HCT116 (cell line): ENCODE results near the gene TBX4.

Source experiments
- ATF3 ChIP-seq: IDR thresholded peaks from 2 replicates; pipeline ENCODE4 v1.6.1; 2012
- CBX3 ChIP-seq: IDR thresholded peaks from 2 replicates; pipeline ENCODE4 v1.6.1; 2012; ENCODE audit warnings: low read depth
- CTCF ChIP-seq, 3 experiments: fragments of 200-600 bp in 1 of 3; sonication (generic) in 1 of 3; IDR thresholded peaks in 2 of 3; conservative IDR thresholded peaks in 1 of 3; 2 replicates each; pipeline ENCODE4 v1.5.1; 2012 to 2017; ENCODE audit warnings: low read depth in 2 of 3, low read length in 2 of 3, antibody characterized with exemption in 1 of 3, borderline replicate concordance in 1 of 3, control low read depth in 1 of 3, mild to moderate bottlenecking in 1 of 3, mixed read lengths in 1 of 3, mixed run types in 1 of 3, moderate library complexity in 1 of 3; ENCODE audit not compliant: insufficient read depth in 1 of 3
- POLR2A ChIP-seq: IDR thresholded peaks from 2 replicates; pipeline ENCODE4 v1.7.0; 2011; ENCODE audit warnings: borderline replicate concordance; ENCODE audit not compliant: insufficient read depth, insufficient read length; ENCODE audit errors: extremely low read depth
- REST ChIP-seq: IDR thresholded peaks from 2 replicates; pipeline ENCODE4 v1.6.1; 2012; ENCODE audit warnings: low read depth
- YY1 ChIP-seq: IDR thresholded peaks from 2 replicates; pipeline ENCODE4 v1.6.1; 2011; ENCODE audit warnings: low read length, low read depth, moderate library complexity, mild to moderate bottlenecking; ENCODE audit not compliant: insufficient replicate concordance; ENCODE audit errors: extremely low read depth
- ZBTB33 ChIP-seq: IDR thresholded peaks from 2 replicates; pipeline ENCODE4 v1.6.1; 2011; ENCODE audit warnings: mild to moderate bottlenecking, low read length, moderate library complexity; ENCODE audit not compliant: insufficient replicate concordance; ENCODE audit errors: extremely low read depth

GRCh38 chr17:61403801-61404662 lies 48.2 kb upstream of the TBX4 start:
- TF ChIP-seq CTCF (IDR thresholded peaks at IDR 0.05 in 2 of 3, conservative IDR thresholded peaks at IDR 0.05 in 1 of 3; ENCODE audit: borderline replicate concordance in 1 of 3, insufficient read depth in 1 of 3, low read depth in 2 of 3, low read length in 2 of 3), result no peak
- no peak for TF ChIP-seq ZBTB33
- TF ChIP-seq CBX3, result no peak
- no peak for TF ChIP-seq ATF3
- TF ChIP-seq POLR2A, result no peak
- TF ChIP-seq YY1, result no peak
- TF ChIP-seq REST, result no peak
